OCI-LY3 (cell line): ENCODE data around the gene CDR2L.

Experiments
- H2AFZ ChIP-seq: fragments of 200-600, 300-600 bp; shearing (Covaris generic); 2 replicates; pipeline ENCODE4 v1.6.0; 2014; ENCODE audit warnings: antibody characterized with exemption, low read depth, low read length
- H3K27ac ChIP-seq: fragments of 200-600, 300-600 bp; sonication (generic); 2 replicates; pipeline ENCODE4 v1.5.1; 2014; ENCODE audit warnings: mild to moderate bottlenecking, low read length, moderate library complexity, mixed read lengths
- H3K27me3 ChIP-seq: fragments of 200-600, 300-600 bp; sonication (generic); 2 replicates; pipeline ENCODE4 v1.6.1; 2014; ENCODE audit warnings: low read depth, low read length, mixed read lengths
- H3K36me3 ChIP-seq: fragments of 200-600, 300-600 bp; sonication (generic); replicated peaks from 2 replicates; pipeline ENCODE3; 2014; ENCODE audit warnings: low read depth, low read length, mixed read lengths
- H3K4me1 ChIP-seq: fragments of 300-600, 200-600 bp; sonication (generic); 2 replicates; pipeline ENCODE4 v1.6.1; 2014; ENCODE audit warnings: low read length, mixed read lengths
- H3K4me2 ChIP-seq: fragments of 200-600, 300-600 bp; sonication (generic); 2 replicates; pipeline ENCODE4 v1.6.1; 2014; ENCODE audit warnings: low read length, mixed read lengths
- H3K4me3 ChIP-seq: fragments of 300-600, 200-600 bp; sonication (generic); 2 replicates; pipeline ENCODE4 v1.5.1; 2014; ENCODE audit warnings: antibody characterized with exemption, mild to moderate bottlenecking, low read length, moderate library complexity
- H3K79me2 ChIP-seq: fragments of 300-600, 200-600 bp; shearing (Covaris generic); 2 replicates; pipeline ENCODE4 v1.6.1; 2014; ENCODE audit warnings: mild to moderate bottlenecking, low read length, mixed read lengths
- H3K9ac ChIP-seq: fragments of 300-600, 200-600 bp; shearing (Covaris generic); 2 replicates; pipeline ENCODE4 v1.6.0; 2014; ENCODE audit warnings: mild to moderate bottlenecking, low read length, moderate library complexity
- H3K9me3 ChIP-seq: fragments of 200-600, 300-600 bp; shearing (Covaris generic); 2 replicates; pipeline ENCODE4 v1.6.1; 2014; ENCODE audit warnings: low read length, mixed read lengths; ENCODE audit not compliant: insufficient read depth
- H4K20me1 ChIP-seq: fragments of 200-600, 300-600 bp; sonication (generic); 2 replicates; pipeline ENCODE4 v1.6.1; 2016; ENCODE audit warnings: low read length, mixed read lengths; ENCODE audit not compliant: insufficient read depth
- EZH2phosphoT487 ChIP-seq: fragments of 200-600 bp; shearing (Covaris generic); IDR thresholded peaks from 2 replicates; pipeline ENCODE4 v1.6.1; 2018; ENCODE audit warnings: antibody characterized with exemption, mixed run types, low read depth
- TF ChIP-seq, protein P1 (sequence below): fragments of 200-600, 300-600 bp; sonication (generic); IDR thresholded peaks from 2 replicates; pipeline ENCODE4 v1.5.1; 2014; ENCODE audit warnings: antibody characterized with exemption, low read length, low read depth

The CDR2L gene

GRCh38 chr17:74949455-74950115 lies 37.8 kb upstream of the CDR2L start:
- Histone ChIP-seq H3K27me3 (no peaks in the 10 kb centered on the region), H3K9ac (no peak overlapping the region)

GRCh38 chr17:74950207-74950606 lies 37.2 kb upstream of the CDR2L start:
- H3K79me2 ChIP-seq = no peaks in the 10 kb centered on the region
- no peak overlapping the region for H3K27ac ChIP-seq
- TF ChIP-seq EZH2phosphoT487 = no peak
- TF ChIP-seq, protein P1, sequence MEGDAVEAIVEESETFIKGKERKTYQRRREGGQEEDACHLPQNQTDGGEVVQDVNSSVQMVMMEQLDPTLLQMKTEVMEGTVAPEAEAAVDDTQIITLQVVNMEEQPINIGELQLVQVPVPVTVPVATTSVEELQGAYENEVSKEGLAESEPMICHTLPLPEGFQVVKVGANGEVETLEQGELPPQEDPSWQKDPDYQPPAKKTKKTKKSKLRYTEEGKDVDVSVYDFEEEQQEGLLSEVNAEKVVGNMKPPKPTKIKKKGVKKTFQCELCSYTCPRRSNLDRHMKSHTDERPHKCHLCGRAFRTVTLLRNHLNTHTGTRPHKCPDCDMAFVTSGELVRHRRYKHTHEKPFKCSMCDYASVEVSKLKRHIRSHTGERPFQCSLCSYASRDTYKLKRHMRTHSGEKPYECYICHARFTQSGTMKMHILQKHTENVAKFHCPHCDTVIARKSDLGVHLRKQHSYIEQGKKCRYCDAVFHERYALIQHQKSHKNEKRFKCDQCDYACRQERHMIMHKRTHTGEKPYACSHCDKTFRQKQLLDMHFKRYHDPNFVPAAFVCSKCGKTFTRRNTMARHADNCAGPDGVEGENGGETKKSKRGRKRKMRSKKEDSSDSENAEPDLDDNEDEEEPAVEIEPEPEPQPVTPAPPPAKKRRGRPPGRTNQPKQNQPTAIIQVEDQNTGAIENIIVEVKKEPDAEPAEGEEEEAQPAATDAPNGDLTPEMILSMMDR = no peak
- no peaks in the 10 kb centered on the region for H3K9me3 ChIP-seq
- no peaks in the 10 kb centered on the region for H3K36me3 ChIP-seq
- H3K4me2 ChIP-seq = no peak overlapping the region
- H3K27me3 ChIP-seq = no peaks in the 10 kb centered on the region
- no peak overlapping the region for H2AFZ ChIP-seq
- peaks cover 17% of the 10 kb centered on the region for H3K4me1 ChIP-seq
- H3K9ac ChIP-seq = no peak overlapping the region
- H3K4me3 ChIP-seq = no peak overlapping the region
- no peaks in the 10 kb centered on the region for H4K20me1 ChIP-seq

More at GRCh38 chr17:74949455-74950115, 37.8 kb upstream of the CDR2L start:
- Histone ChIP-seq H3K9me3 (no peaks in the 10 kb centered on the region), H3K4me2 (no peak overlapping the region), H4K20me1 (no peaks in the 10 kb centered on the region), H3K4me3 (no peak overlapping the region), H3K27ac (no peak overlapping the region), H2AFZ (no peak overlapping the region), H3K4me1 (peaks cover 19% of the 10 kb centered on the region), H3K36me3 (no peaks in the 10 kb centered on the region), H3K79me2 (no peaks in the 10 kb centered on the region)
- no peak for TF ChIP-seq EZH2phosphoT487
- TF ChIP-seq, protein P1 = no peak

- no peaks in the 10 kb centered on the region for H3K9me3 ChIP-seq
Observed at GRCh38 chr17:74951065-74951464, 36.4 kb upstream of the CDR2L start.

DNA sequence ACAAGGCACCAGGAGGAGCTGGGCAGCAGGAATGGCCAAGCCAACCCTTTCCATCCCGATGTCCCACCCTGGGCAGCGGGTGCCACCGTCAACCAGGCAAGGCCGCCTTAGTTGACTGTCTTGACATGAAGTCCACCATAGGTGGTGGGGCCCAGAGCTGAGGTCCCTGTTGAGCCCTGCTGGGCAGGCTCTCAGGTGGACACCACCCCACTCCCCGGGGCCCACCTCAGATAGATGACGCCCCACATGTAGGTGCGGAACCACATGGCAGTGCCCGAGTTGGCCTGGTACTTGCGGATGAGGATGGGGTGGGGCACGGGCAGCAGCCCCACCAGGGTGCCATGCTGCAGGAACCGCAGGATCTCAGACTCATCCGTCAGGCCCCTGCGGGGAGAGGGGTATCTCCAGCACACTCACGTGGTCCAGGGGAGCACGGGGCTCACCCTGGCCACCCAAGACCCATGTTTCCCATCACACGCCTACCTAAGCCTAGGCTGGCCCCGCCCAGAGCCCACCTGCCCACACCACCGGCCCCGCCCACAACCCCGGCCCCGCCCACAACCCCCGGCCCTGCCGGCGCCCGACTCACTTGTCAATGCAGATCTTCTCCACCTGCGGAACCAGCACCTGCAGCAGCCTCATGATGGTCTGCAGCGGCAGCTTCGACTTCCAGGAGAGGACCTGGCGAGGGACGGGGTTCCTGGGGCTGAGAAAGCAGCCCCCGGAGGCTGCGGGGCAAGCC lies 35.6 kb upstream of the CDR2L start:
- no peak overlapping the region for H2AFZ ChIP-seq
- no peaks in the 10 kb centered on the region for H3K9me3 ChIP-seq
- H3K4me2 ChIP-seq = no peak overlapping the region
- no peak overlapping the region for H3K9ac ChIP-seq
- no peaks in the 10 kb centered on the region for H3K36me3 ChIP-seq
- H4K20me1 ChIP-seq = no peaks in the 10 kb centered on the region
- no peak overlapping the region for H3K4me3 ChIP-seq
- 0 out of 2 replicates have a peak, but pooled peaks cover 3% of the 10 kb centered on the region for H3K4me1 ChIP-seq
- H3K27me3 ChIP-seq = no peaks in the 10 kb centered on the region
- H3K79me2 ChIP-seq = no peaks in the 10 kb centered on the region
- no peak overlapping the region for H3K27ac ChIP-seq
- TF ChIP-seq, protein P1 = no peak
- TF ChIP-seq EZH2phosphoT487 = no peak

More at GRCh38 chr17:74951065-74951464, 36.4 kb upstream of the CDR2L start:
- no peak overlapping the region for H2AFZ ChIP-seq
- no peak overlapping the region for H3K4me3 ChIP-seq
- H3K9ac ChIP-seq = no peak overlapping the region
- no peaks in the 10 kb centered on the region for H3K36me3 ChIP-seq
- peaks cover 8% of the 10 kb centered on the region for H3K4me1 ChIP-seq
- H4K20me1 ChIP-seq = no peaks in the 10 kb centered on the region
- no peaks in the 10 kb centered on the region for H3K27me3 ChIP-seq
- H3K79me2 ChIP-seq = no peaks in the 10 kb centered on the region
- H3K4me2 ChIP-seq = no peak overlapping the region
- TF ChIP-seq, protein P1 = no peak
- no peak for TF ChIP-seq EZH2phosphoT487
- no peak overlapping the region for H3K27ac ChIP-seq
